Neural progenitor cell (in vitro differentiated cells): ENCODE measurements around the gene BLOC1S3. TPM values are rescaled to one million over a fixed set of nuclear protein-coding genes. Genes with fewer than 3 reads are reported as not detected.

Experiments used
- DNase-seq: peaks from one replicate; pipeline ENCODE4 v3.0.0-alpha.2; 2016; ENCODE audit warnings: low spot score
- H2AFZ ChIP-seq: fragments of 200-600 bp; sonication (generic); replicated peaks from 2 replicates; pipeline ENCODE4 v1.6.1; 2016; ENCODE audit warnings: antibody characterized with exemption
- H3F3A ChIP-seq: fragments of 200-600 bp; sonication (generic); 2 replicates; pipeline ENCODE4 v1.6.1; 2016; ENCODE audit warnings: antibody characterized with exemption, low read depth
- H3K27ac ChIP-seq: fragments of 200-600 bp; sonication (generic); 2 replicates; pipeline ENCODE4 v1.5.1; 2016; ENCODE audit warnings: mild to moderate bottlenecking
- H3K27me3 ChIP-seq: fragments of 200-600 bp; sonication (generic); 2 replicates; pipeline ENCODE4 v1.6.1; 2016; ENCODE audit warnings: mild to moderate bottlenecking, moderate library complexity
- H3K36me3 ChIP-seq: fragments of 200-600 bp; sonication (generic); 2 replicates; pipeline ENCODE4 v1.5.1; 2016
- H3K4me1 ChIP-seq: fragments of 200-600 bp; sonication (generic); 2 replicates; pipeline ENCODE4 v1.6.1; 2016; ENCODE audit warnings: mixed run types
- H3K4me2 ChIP-seq: fragments of 200-600 bp; sonication (generic); 2 replicates; pipeline ENCODE4 v1.6.1; 2016
- H3K4me3 ChIP-seq: fragments of 200-600 bp; sonication (generic); 2 replicates; pipeline ENCODE4 v1.5.1; 2016
- H3K79me2 ChIP-seq: fragments of 200-600 bp; sonication (generic); 2 replicates; pipeline ENCODE4 v1.6.1; 2016; ENCODE audit warnings: low read depth
- H3K9ac ChIP-seq: fragments of 200-600 bp; sonication (generic); 2 replicates; pipeline ENCODE4 v1.6.1; 2016
- H3K9me3 ChIP-seq: fragments of 200-600 bp; sonication (generic); 2 replicates; pipeline ENCODE4 v1.5.1; 2016; ENCODE audit warnings: low read depth
- H4K20me1 ChIP-seq: fragments of 200-600 bp; sonication (generic); 2 replicates; pipeline ENCODE4 v1.6.1; 2016; ENCODE audit warnings: low read depth
- H3K27ac Mint-ChIP-seq: 3 replicates; pipeline ENCODE4 v1.8.0; 2021; ENCODE audit warnings: mixed read lengths
- H3K27me3 Mint-ChIP-seq: 2 replicates; pipeline ENCODE4 v1.8.0; 2022; ENCODE audit warnings: low read depth, mild to moderate bottlenecking, inconsistent platforms, moderate library complexity, mixed read lengths; ENCODE audit not compliant: insufficient read depth
- H3K36me3 Mint-ChIP-seq: 3 replicates; pipeline ENCODE4 v1.8.0; 2021; ENCODE audit warnings: mixed read lengths
- H3K4me1 Mint-ChIP-seq: 3 replicates; pipeline ENCODE4 v1.8.0; 2021; ENCODE audit warnings: mixed read lengths
- H3K4me3 Mint-ChIP-seq: 3 replicates; pipeline ENCODE4 v1.8.0; 2021; ENCODE audit warnings: mild to moderate bottlenecking, moderate library complexity, mixed read lengths
- H3K9me3 Mint-ChIP-seq: 3 replicates; pipeline ENCODE4 v1.8.0; 2020; ENCODE audit warnings: mixed read lengths
- EZH2 ChIP-seq: fragments of 200-600 bp; sonication (generic); IDR thresholded peaks from 2 replicates; pipeline ENCODE4 v1.6.1; 2017; ENCODE audit warnings: antibody characterized with exemption, mild to moderate bottlenecking, moderate library complexity
- EZH2phosphoT487 ChIP-seq: fragments of 200-600 bp; sonication (generic); IDR thresholded peaks from 2 replicates; pipeline ENCODE4 v1.6.1; 2017; ENCODE audit warnings: antibody characterized with exemption
- total RNA-seq: library from RNA; depleted of rRNA; stranded (reverse); fragments of >200 nt; gene quantifications from 2 replicates; pipeline ENCODE4 v1.2.3, GENCODE V29; 2015; ENCODE audit warnings: low replicate concordance
- TF ChIP-seq, protein P1 (sequence below): fragments of 200-600 bp; sonication (generic); IDR thresholded peaks from 2 replicates; pipeline ENCODE4 v1.5.1; 2017; ENCODE audit warnings: antibody characterized with exemption, mild to moderate bottlenecking

Gene BLOC1S3
- total RNA-seq, 1 donor from 2014 or later, result 2.0 TPM

DNA sequence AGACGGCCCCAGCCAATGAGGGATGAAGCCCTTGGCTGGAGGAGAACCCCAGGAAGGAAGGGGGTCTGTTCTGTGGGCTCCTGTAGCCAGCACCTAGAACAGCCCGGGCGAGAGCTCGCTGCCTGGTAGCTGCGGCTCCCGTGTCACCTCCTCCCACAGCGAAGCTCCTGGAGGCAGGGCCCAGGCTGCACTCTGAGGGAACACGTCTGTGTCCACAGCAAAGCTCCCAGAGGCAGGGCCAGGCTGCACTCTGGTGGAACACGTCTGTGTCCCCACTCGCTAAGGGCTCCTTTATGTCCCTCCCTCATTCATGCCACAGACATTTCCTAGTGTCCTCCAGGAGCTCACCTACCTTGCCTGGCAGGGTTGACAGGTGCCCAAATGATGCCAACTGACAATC is 9.0 kb upstream of the BLOC1S3 start:
- Histone ChIP-seq H3K4me2 (no peak overlapping the region), H2AFZ (no peak overlapping the region), H4K20me1 (peaks cover 32% of the 10 kb centered on the region), H3K4me1 (no peaks in the 10 kb centered on the region), H3K4me3 (no peak overlapping the region), H3F3A (no peaks in the 10 kb centered on the region), H3K27me3 (no peaks in the 10 kb centered on the region), H3K9me3 (no peaks in the 10 kb centered on the region), H3K9ac (no peak overlapping the region), H3K79me2 (no peaks in the 10 kb centered on the region), H3K36me3 (no peaks in the 10 kb centered on the region), H3K27ac (no peak overlapping the region)
- no peaks in the 10 kb centered on the region for H3K36me3 Mint-ChIP-seq
- no peak for TF ChIP-seq EZH2phosphoT487
- no peak for TF ChIP-seq EZH2
- TF ChIP-seq, protein P1, sequence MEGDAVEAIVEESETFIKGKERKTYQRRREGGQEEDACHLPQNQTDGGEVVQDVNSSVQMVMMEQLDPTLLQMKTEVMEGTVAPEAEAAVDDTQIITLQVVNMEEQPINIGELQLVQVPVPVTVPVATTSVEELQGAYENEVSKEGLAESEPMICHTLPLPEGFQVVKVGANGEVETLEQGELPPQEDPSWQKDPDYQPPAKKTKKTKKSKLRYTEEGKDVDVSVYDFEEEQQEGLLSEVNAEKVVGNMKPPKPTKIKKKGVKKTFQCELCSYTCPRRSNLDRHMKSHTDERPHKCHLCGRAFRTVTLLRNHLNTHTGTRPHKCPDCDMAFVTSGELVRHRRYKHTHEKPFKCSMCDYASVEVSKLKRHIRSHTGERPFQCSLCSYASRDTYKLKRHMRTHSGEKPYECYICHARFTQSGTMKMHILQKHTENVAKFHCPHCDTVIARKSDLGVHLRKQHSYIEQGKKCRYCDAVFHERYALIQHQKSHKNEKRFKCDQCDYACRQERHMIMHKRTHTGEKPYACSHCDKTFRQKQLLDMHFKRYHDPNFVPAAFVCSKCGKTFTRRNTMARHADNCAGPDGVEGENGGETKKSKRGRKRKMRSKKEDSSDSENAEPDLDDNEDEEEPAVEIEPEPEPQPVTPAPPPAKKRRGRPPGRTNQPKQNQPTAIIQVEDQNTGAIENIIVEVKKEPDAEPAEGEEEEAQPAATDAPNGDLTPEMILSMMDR, result no peak
- peaks cover 13% of the 10 kb centered on the region for H3K4me1 Mint-ChIP-seq
- H3K9me3 Mint-ChIP-seq, result no peaks in the 10 kb centered on the region
- peaks cover 2% of the 10 kb centered on the region for H3K27me3 Mint-ChIP-seq
- DNase-seq, result no peak
- H3K27ac Mint-ChIP-seq, result no peak overlapping the region
- H3K4me3 Mint-ChIP-seq, result no peak overlapping the region

DNA sequence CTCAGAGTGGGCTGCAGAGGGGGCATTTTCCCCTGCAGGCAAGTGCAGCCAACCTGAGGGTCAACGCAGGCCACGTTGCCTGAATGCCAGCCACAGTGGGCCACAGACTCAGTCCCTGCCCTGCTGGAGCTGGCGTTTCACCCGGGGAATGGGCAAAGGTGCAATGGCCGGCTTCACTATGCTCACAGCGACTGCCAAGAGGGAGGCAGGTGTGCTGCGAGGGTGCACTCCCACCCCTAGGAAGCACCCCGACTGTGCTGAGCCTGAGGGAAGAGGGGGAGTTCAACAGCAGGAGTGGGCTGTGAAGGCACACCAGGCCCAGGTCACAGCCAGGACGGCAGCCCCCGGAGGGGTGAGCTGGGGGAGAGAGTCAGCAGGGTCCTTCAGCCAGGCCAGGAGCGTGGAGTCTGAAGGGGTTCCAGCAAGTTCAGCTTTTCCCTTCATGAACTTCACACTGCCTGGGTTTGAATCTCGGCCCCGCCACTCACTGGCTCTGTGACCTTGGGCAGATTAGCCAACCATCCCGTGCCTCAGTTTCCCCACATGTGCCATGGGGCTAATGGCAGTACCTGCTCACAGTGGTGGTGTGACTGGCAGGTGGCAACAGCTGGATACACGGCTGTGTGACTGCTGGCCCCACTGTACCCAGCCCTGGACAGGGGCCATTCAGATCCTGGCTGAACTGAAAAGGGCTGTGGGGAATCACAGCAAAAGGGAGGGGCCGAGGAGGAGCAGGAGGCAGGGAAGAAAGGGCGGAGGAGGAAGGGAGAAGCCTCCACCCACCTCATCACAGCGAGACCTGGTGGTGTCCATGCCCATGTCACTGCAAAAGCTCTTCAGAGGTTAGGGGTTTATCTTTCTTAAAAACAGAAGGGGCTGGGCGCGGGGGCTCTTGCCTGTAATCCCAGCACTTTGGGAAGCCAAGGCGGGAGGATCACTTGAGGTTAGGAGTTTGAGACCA is 8.2 kb upstream of the BLOC1S3 start:
- H3K4me1 ChIP-seq, result no peaks in the 10 kb centered on the region
- no peak overlapping the region for H3K4me2 ChIP-seq
- H3K27ac Mint-ChIP-seq, result no peak overlapping the region
- no peaks in the 10 kb centered on the region for H3K79me2 ChIP-seq
- no peaks in the 10 kb centered on the region for H3K36me3 Mint-ChIP-seq
- H3F3A ChIP-seq, result no peaks in the 10 kb centered on the region
- DNase-seq, result no peak
- H3K4me3 ChIP-seq, result no peak overlapping the region
- TF ChIP-seq EZH2phosphoT487 (no peak), EZH2 (no peak)
- TF ChIP-seq, protein P1, result no peak
- peaks cover 32% of the 10 kb centered on the region for H4K20me1 ChIP-seq
- no peaks in the 10 kb centered on the region for H3K9me3 ChIP-seq
- peaks cover 12% of the 10 kb centered on the region for H3K4me1 Mint-ChIP-seq
- no peaks in the 10 kb centered on the region for H3K36me3 ChIP-seq
- no peak overlapping the region for H2AFZ ChIP-seq
- H3K9ac ChIP-seq, result no peak overlapping the region
- H3K27me3 ChIP-seq, result no peaks in the 10 kb centered on the region
- H3K4me3 Mint-ChIP-seq, result no peak overlapping the region
- H3K27ac ChIP-seq, result no peak overlapping the region
- peaks cover 2% of the 10 kb centered on the region for H3K27me3 Mint-ChIP-seq
- no peaks in the 10 kb centered on the region for H3K9me3 Mint-ChIP-seq

DNA sequence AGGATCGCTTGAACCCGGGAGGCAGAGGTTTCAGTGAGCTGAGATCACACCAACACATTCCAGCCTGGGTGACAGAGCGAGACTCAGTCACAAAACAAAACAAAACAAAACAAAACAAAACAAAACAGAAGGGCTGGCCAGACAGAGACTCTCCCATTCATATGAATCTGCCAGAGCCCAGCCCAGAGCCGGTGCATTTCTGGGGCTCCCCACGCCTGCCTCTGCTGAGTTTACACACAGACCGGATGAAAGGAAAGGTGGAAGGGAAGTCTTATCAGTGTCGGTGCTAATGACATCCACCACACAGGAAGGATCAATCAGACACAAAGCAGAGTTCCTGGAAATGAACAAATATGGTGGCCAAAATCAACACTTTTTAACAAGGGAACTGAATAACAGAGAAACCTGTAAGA is 7.4 kb upstream of the BLOC1S3 start:
- Histone ChIP-seq H3K4me3 (no peak overlapping the region), H3K4me1 (no peaks in the 10 kb centered on the region), H3K27me3 (no peaks in the 10 kb centered on the region), H3K79me2 (no peaks in the 10 kb centered on the region), H3K36me3 (no peaks in the 10 kb centered on the region), H3F3A (no peaks in the 10 kb centered on the region), H3K4me2 (no peak overlapping the region), H4K20me1 (peaks cover 29% of the 10 kb centered on the region), H2AFZ (no peak overlapping the region), H3K9me3 (no peaks in the 10 kb centered on the region), H3K27ac (no peak overlapping the region), H3K9ac (peak overlapping the region; percentile 4)
- H3K27me3 Mint-ChIP-seq, result peaks cover 2% of the 10 kb centered on the region
- H3K36me3 Mint-ChIP-seq, result no peaks in the 10 kb centered on the region
- no peak for DNase-seq
- H3K4me3 Mint-ChIP-seq, result no peak overlapping the region
- TF ChIP-seq, protein P1, result no peak
- TF ChIP-seq EZH2phosphoT487 (no peak), EZH2 (no peak)
- no peaks in the 10 kb centered on the region for H3K9me3 Mint-ChIP-seq
- no peak overlapping the region for H3K27ac Mint-ChIP-seq
- H3K4me1 Mint-ChIP-seq, result peaks cover 9% of the 10 kb centered on the region
